GM23338 (cell line): ENCODE data around the gene HJURP. TPM values are rescaled to one million over a fixed set of nuclear protein-coding genes. Genes with fewer than 3 reads are reported as not detected.

Experiments used
- ATAC-seq: fragments of 200-7000 bp; cut with Tn5 transposase; 3 replicates; pipeline ENCODE4 v1.9.1; 2020
- DNase-seq: peaks from one replicate; pipeline ENCODE4 v3.0.0-alpha.2; 2015; ENCODE audit warnings: low spot score
- H2AFZ ChIP-seq: fragments of 200-600 bp; sonication (generic); 2 replicates; pipeline ENCODE4 v1.8.0; 2016; ENCODE audit warnings: antibody characterized with exemption, mild to moderate bottlenecking, moderate library complexity
- H3F3A ChIP-seq: fragments of 200-600 bp; sonication (generic); replicated peaks from 2 replicates; pipeline ENCODE4 v1.8.0; 2017; ENCODE audit warnings: antibody characterized with exemption, mixed run types, low read depth
- H3K27ac ChIP-seq: fragments of 200-600 bp; sonication (generic); 2 replicates; pipeline ENCODE4 v1.6.1; 2016; ENCODE audit warnings: low read depth
- H3K27me3 ChIP-seq: fragments of 200-600 bp; sonication (generic); 2 replicates; pipeline ENCODE4 v1.8.0; 2016; ENCODE audit warnings: mild to moderate bottlenecking, mixed run types, moderate library complexity; ENCODE audit not compliant: insufficient read depth
- H3K36me3 ChIP-seq: fragments of 200-600 bp; sonication (generic); 2 replicates; pipeline ENCODE4 v1.8.0; 2016; ENCODE audit warnings: mild to moderate bottlenecking; ENCODE audit not compliant: insufficient read depth
- H3K4me1 ChIP-seq: fragments of 200-600 bp; sonication (generic); 2 replicates; pipeline ENCODE4 v1.8.0; 2016; ENCODE audit warnings: mild to moderate bottlenecking, moderate library complexity; ENCODE audit not compliant: insufficient read depth
- H3K4me2 ChIP-seq: fragments of 200-600 bp; sonication (generic); 2 replicates; pipeline ENCODE4 v1.7.1; 2017; ENCODE audit warnings: mixed run types
- H3K4me3 ChIP-seq: fragments of 200-600 bp; sonication (generic); 2 replicates; pipeline ENCODE4 v1.6.1; 2016; ENCODE audit warnings: mixed run types
- H3K79me2 ChIP-seq: fragments of 200-600 bp; sonication (generic); replicated peaks from 2 replicates; pipeline ENCODE4 v1.8.0; 2017; ENCODE audit warnings: mild to moderate bottlenecking; ENCODE audit not compliant: insufficient read depth
- H3K9me2 ChIP-seq: fragments of 200-600 bp; sonication (generic); 2 replicates; pipeline ENCODE4 v1.8.0; 2017; ENCODE audit not compliant: insufficient read depth
- H4K20me1 ChIP-seq: fragments of 200-600 bp; sonication (generic); replicated peaks from 2 replicates; pipeline ENCODE4 v1.8.0; 2017; ENCODE audit warnings: mild to moderate bottlenecking; ENCODE audit not compliant: insufficient read depth
- H3K27ac Mint-ChIP-seq: 2 replicates; pipeline ENCODE4 v1.8.0; 2020; ENCODE audit warnings: inconsistent platforms, mild to moderate bottlenecking, moderate library complexity, mixed read lengths
- H3K27me3 Mint-ChIP-seq: 3 replicates; pipeline ENCODE4 v1.8.0; 2022; ENCODE audit warnings: low read depth, mild to moderate bottlenecking, moderate library complexity, mixed read lengths, inconsistent platforms; ENCODE audit not compliant: insufficient read depth, poor library complexity
- H3K36me3 Mint-ChIP-seq: 3 replicates; pipeline ENCODE4 v1.8.0; 2021; ENCODE audit warnings: low read depth, mild to moderate bottlenecking, inconsistent platforms, moderate library complexity, mixed read lengths
- H3K4me1 Mint-ChIP-seq: 3 replicates; pipeline ENCODE4 v1.8.0; 2020; ENCODE audit warnings: mild to moderate bottlenecking, inconsistent platforms, mixed read lengths
- H3K4me3 Mint-ChIP-seq: 3 replicates; pipeline ENCODE4 v1.8.0; 2021; ENCODE audit warnings: moderate library complexity, mild to moderate bottlenecking, inconsistent platforms, mixed read lengths
- H3K9me3 Mint-ChIP-seq: 3 replicates; pipeline ENCODE4 v1.8.0; 2020; ENCODE audit warnings: moderate library complexity, mild to moderate bottlenecking, inconsistent platforms, mixed read lengths
- CREB1 ChIP-seq: fragments of 250-450 bp; sonication (Bioruptor Pico); IDR thresholded peaks from 2 replicates; pipeline ENCODE4 v1.5.0; 2020; ENCODE audit warnings: low read depth, mild to moderate bottlenecking, moderate library complexity
- EZH2 ChIP-seq: fragments of 200-600 bp; sonication (generic); IDR thresholded peaks from one replicate; pipeline ENCODE4 v1.8.0; 2017; ENCODE audit warnings: antibody characterized with exemption, mild to moderate bottlenecking, low read depth; ENCODE audit not compliant: unreplicated experiment
- EZH2phosphoT487 ChIP-seq: fragments of 200-600 bp; sonication (generic); IDR thresholded peaks from one replicate; pipeline ENCODE4 v1.8.1; 2018; ENCODE audit warnings: antibody characterized with exemption; ENCODE audit not compliant: unreplicated experiment
- JUNB ChIP-seq: IDR thresholded peaks from one replicate; pipeline ENCODE4 v1.6.1; 2016; ENCODE audit warnings: antibody characterized with exemption; ENCODE audit not compliant: unreplicated experiment
- NANOG ChIP-seq: IDR thresholded peaks from 2 replicates; pipeline ENCODE4 v1.6.1; 2016; ENCODE audit warnings: antibody characterized with exemption, borderline replicate concordance
- POLR2AphosphoS5 ChIP-seq: IDR thresholded peaks from 2 replicates; pipeline ENCODE4 v1.6.1; 2016; ENCODE audit warnings: antibody characterized with exemption, low read depth
- REST ChIP-seq: IDR thresholded peaks from one replicate; pipeline ENCODE4 v1.6.1; 2018; ENCODE audit warnings: antibody characterized with exemption; ENCODE audit not compliant: unreplicated experiment
- STAT1 ChIP-seq: IDR thresholded peaks from one replicate; pipeline ENCODE4 v1.6.1; 2016; ENCODE audit warnings: antibody characterized with exemption; ENCODE audit not compliant: unreplicated experiment
- ZNF114 ChIP-seq: fragments of 250-450 bp; sonication (Bioruptor Pico); IDR thresholded peaks from 2 replicates; pipeline ENCODE4 v1.5.0; 2020; ENCODE audit warnings: mild to moderate bottlenecking, moderate library complexity
- ZNF331 ChIP-seq: fragments of 250-450 bp; sonication (Bioruptor Pico); IDR thresholded peaks from 2 replicates; pipeline ENCODE4 v1.5.0; 2020; ENCODE audit warnings: low read depth, mild to moderate bottlenecking, moderate library complexity
- ZNF462 ChIP-seq: fragments of 250-450 bp; sonication (Bioruptor Pico); IDR thresholded peaks from 2 replicates; pipeline ENCODE4 v1.5.0; 2020; ENCODE audit warnings: mild to moderate bottlenecking, moderate library complexity
- polyA plus RNA-seq: library from polyadenylated mRNA; unstranded; fragments of >200 nt; fragmentation: Nextera tagmentation; extraction: Ambion mirVana; gene quantifications from 2 replicates; pipeline ENCODE4 v1.2.1, GENCODE V29; 2016
- total RNA-seq: library from RNA; depleted of rRNA; stranded (reverse); fragments of >200 nt; shearing (Covaris generic); gene quantifications from 2 replicates; pipeline ENCODE4 v1.2.3, GENCODE V29; 2014
- TF ChIP-seq, protein P1 (sequence below), 2 experiments: fragments of 200-600 bp in 1 of 2; sonication (generic) in 1 of 2; conservative IDR thresholded peaks; 2 replicates each; pipeline versions ENCODE4 v1.5.1 to v1.6.1; 2016 to 2017; ENCODE audit warnings: antibody characterized with exemption in 2 of 2, low read depth in 2 of 2, mild to moderate bottlenecking in 2 of 2, moderate library complexity in 1 of 2
- TF ChIP-seq, protein P2 (sequence below): IDR thresholded peaks from 2 replicates; pipeline ENCODE4 v1.6.1; 2016; ENCODE audit warnings: antibody characterized with exemption

The HJURP gene
- total and polyA plus RNA-seq, 2 experiments from 2014 or later: 42.9 to 49.2 TPM

GRCh38 chr2:233844064-233844807, 10.1 kb downstream of the HJURP start:
- Mint-ChIP-seq H3K27ac (no peak overlapping the region), H3K4me3 (no peak overlapping the region), H3K9me3 (no peaks in the 10 kb centered on the region), H3K36me3 (peaks cover 99% of the 10 kb centered on the region), H3K4me1 (peaks cover 11% of the 10 kb centered on the region), H3K27me3 (peaks cover 13% of the 10 kb centered on the region)
- DNase-seq (no peak), ATAC-seq (no peak)
- peaks cover 52% of the 10 kb centered on the region for H4K20me1 ChIP-seq
- peaks cover 88% of the 10 kb centered on the region for H3K79me2 ChIP-seq
- no peak overlapping the region for H3K27ac ChIP-seq
- no peaks in the 10 kb centered on the region for H3K27me3 ChIP-seq
- TF ChIP-seq, protein P1, sequence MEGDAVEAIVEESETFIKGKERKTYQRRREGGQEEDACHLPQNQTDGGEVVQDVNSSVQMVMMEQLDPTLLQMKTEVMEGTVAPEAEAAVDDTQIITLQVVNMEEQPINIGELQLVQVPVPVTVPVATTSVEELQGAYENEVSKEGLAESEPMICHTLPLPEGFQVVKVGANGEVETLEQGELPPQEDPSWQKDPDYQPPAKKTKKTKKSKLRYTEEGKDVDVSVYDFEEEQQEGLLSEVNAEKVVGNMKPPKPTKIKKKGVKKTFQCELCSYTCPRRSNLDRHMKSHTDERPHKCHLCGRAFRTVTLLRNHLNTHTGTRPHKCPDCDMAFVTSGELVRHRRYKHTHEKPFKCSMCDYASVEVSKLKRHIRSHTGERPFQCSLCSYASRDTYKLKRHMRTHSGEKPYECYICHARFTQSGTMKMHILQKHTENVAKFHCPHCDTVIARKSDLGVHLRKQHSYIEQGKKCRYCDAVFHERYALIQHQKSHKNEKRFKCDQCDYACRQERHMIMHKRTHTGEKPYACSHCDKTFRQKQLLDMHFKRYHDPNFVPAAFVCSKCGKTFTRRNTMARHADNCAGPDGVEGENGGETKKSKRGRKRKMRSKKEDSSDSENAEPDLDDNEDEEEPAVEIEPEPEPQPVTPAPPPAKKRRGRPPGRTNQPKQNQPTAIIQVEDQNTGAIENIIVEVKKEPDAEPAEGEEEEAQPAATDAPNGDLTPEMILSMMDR (conservative IDR thresholded peaks at IDR 0.05; ENCODE audit: low read depth in 2 of 2): no peak
- no peak for TF ChIP-seq EZH2phosphoT487
- no peak for TF ChIP-seq NANOG
- TF ChIP-seq STAT1: no peak
- TF ChIP-seq, protein P2, sequence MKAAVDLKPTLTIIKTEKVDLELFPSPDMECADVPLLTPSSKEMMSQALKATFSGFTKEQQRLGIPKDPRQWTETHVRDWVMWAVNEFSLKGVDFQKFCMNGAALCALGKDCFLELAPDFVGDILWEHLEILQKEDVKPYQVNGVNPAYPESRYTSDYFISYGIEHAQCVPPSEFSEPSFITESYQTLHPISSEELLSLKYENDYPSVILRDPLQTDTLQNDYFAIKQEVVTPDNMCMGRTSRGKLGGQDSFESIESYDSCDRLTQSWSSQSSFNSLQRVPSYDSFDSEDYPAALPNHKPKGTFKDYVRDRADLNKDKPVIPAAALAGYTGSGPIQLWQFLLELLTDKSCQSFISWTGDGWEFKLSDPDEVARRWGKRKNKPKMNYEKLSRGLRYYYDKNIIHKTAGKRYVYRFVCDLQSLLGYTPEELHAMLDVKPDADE: no peak
- no peak for TF ChIP-seq ZNF114 (CRISPR knock-in tag)
- TF ChIP-seq REST: no peak
- TF ChIP-seq ZNF331 (CRISPR knock-in tag): no peak
- no peak for TF ChIP-seq POLR2AphosphoS5
- TF ChIP-seq JUNB: no peak
- TF ChIP-seq ZNF462 (CRISPR knock-in tag): no peak
- no peak for TF ChIP-seq CREB1 (CRISPR knock-in tag)
- no peak for TF ChIP-seq EZH2
- no peak overlapping the region for H3K4me2 ChIP-seq
- H3K4me1 ChIP-seq: no peaks in the 10 kb centered on the region
- H3K4me3 ChIP-seq: no peak overlapping the region
- H3K36me3 ChIP-seq: peaks cover 89% of the 10 kb centered on the region
- H3F3A ChIP-seq: no peaks in the 10 kb centered on the region
- H2AFZ ChIP-seq: no peak overlapping the region
- no peaks in the 10 kb centered on the region for H3K9me2 ChIP-seq
